SH-SY5Y (cell line): ENCODE results near the gene SLC41A3.

ENCODE experiments used
- GATA2 ChIP-seq: IDR thresholded peaks from 2 replicates; pipeline ENCODE4 v1.6.1; 2011; ENCODE audit warnings: mild to moderate bottlenecking, low read depth, low read length
- GATA3 ChIP-seq: IDR thresholded peaks from 2 replicates; pipeline ENCODE4 v1.6.1; 2011; ENCODE audit warnings: low read depth, mild to moderate bottlenecking, low read length, moderate library complexity

GRCh38 chr3:126083511-126083912, 412 bp downstream of the SLC41A3 start:
- no peak for TF ChIP-seq GATA3
- no peak for TF ChIP-seq GATA2
